ENCODE measurements around the gene CCDC148. TPM values are rescaled to one million over a fixed set of nuclear protein-coding genes. Genes with fewer than 3 reads are reported as not detected.
"Not testable (repeated sequence)": the region's sequence is repeated elsewhere in the genome, so short reads cannot be mapped to it uniquely, and the experiment has no call there.

Gene CCDC148
- total RNA-seq, 1 donor from 2014 or later: 2.4 TPM

DNA sequence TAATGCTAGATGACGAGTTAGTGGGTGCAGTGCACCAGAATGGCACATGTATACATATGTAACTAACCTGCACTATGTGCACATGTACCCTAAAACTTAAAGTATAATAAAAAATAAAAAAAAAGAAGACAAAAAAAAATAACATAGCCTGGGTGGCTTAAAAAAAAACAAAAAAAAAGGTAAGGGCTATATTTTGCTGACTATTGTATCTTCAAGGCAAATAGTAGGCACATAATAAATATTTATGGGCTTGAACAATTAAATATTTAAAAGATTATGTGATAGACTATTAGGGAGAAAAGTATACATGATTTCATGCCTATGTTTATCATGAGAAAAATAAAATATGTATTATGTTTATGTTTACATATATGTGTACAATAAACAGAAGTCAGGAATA, 99.4 kb downstream of the CCDC148 start:
- Mint-ChIP-seq H3K9me3 (ENCODE audit: unreplicated experiment) (peaks cover 10% of the 10 kb centered on the region), H3K27ac (ENCODE audit: unreplicated experiment) (no peak overlapping the region), H3K36me3 (ENCODE audit: low read depth, unreplicated experiment) (no peaks in the 10 kb centered on the region), H3K4me3 (ENCODE audit: unreplicated experiment) (no peak overlapping the region), H3K4me1 (ENCODE audit: low read depth, unreplicated experiment) (no peaks in the 10 kb centered on the region), H3K27me3 (ENCODE audit: low read depth, unreplicated experiment) (no peaks in the 10 kb centered on the region)
- Histone ChIP-seq H3K79me2 (ENCODE audit: insufficient read depth, low read length) (no peaks in the 10 kb centered on the region), H3K4me2 (ENCODE audit: low read length) (no peak overlapping the region), H3K4me3 (ENCODE audit: insufficient read depth, low read depth, low read length) (no peak overlapping the region), H3K4me1 (ENCODE audit: insufficient read depth, low read length) (peaks cover 3% of the 10 kb centered on the region), H2AFZ (ENCODE audit: low read depth, low read length) (no peak overlapping the region), H3K9ac (ENCODE audit: low read length) (no peak overlapping the region), H3K27me3 (ENCODE audit: insufficient read depth, low read length) (no peaks in the 10 kb centered on the region), H3K27ac (ENCODE audit: low read depth, low read length) (no peak overlapping the region), H3K9me3 (ENCODE audit: insufficient read depth, low read depth, low read length) (no peaks in the 10 kb centered on the region), H4K20me1 (ENCODE audit: insufficient read depth, low read length) (no peaks in the 10 kb centered on the region), H3K36me3 (ENCODE audit: insufficient read depth, low read length) (no peaks in the 10 kb centered on the region)
- DNase-seq (ENCODE audit: low read depth): no peak
- no peak for FAIRE-seq
- no peak for TF ChIP-seq EZH2 (IDR thresholded peaks at IDR 0.05; ENCODE audit: insufficient read depth, low read length)
- TF ChIP-seq CTCF (IDR thresholded peaks at IDR 0.05; ENCODE audit: insufficient read depth, low read depth, low read length): no peak

GRCh38 chr2:158351466-158351816, 105.1 kb downstream of the CCDC148 start:
- not testable (repeated sequence) for H3K4me3 ChIP-seq (ENCODE audit: insufficient read depth, low read depth, low read length); H3K79me2 ChIP-seq (ENCODE audit: insufficient read depth, low read length); H3K4me3 Mint-ChIP-seq (ENCODE audit: unreplicated experiment); H3K36me3 Mint-ChIP-seq (ENCODE audit: low read depth, unreplicated experiment); DNase-seq (ENCODE audit: low read depth); H3K36me3 ChIP-seq (ENCODE audit: insufficient read depth, low read length); H4K20me1 ChIP-seq (ENCODE audit: insufficient read depth, low read length); FAIRE-seq; H3K27ac ChIP-seq (ENCODE audit: low read depth, low read length); H3K27ac Mint-ChIP-seq (ENCODE audit: unreplicated experiment); H3K9ac ChIP-seq (ENCODE audit: low read length); H3K9me3 ChIP-seq (ENCODE audit: insufficient read depth, low read depth, low read length); H2AFZ ChIP-seq (ENCODE audit: low read depth, low read length); H3K9me3 Mint-ChIP-seq (ENCODE audit: unreplicated experiment); H3K27me3 ChIP-seq (ENCODE audit: insufficient read depth, low read length); H3K4me1 Mint-ChIP-seq (ENCODE audit: low read depth, unreplicated experiment); H3K27me3 Mint-ChIP-seq (ENCODE audit: low read depth, unreplicated experiment); H3K4me1 ChIP-seq (ENCODE audit: insufficient read depth, low read length); H3K4me2 ChIP-seq (ENCODE audit: low read length)

GRCh38 chr2:158350751-158351465, 105.6 kb downstream of the CCDC148 start:
- H3K4me1 Mint-ChIP-seq (ENCODE audit: low read depth, unreplicated experiment); H3K9me3 Mint-ChIP-seq (ENCODE audit: unreplicated experiment); H3K27me3 Mint-ChIP-seq (ENCODE audit: low read depth, unreplicated experiment); H3K27ac Mint-ChIP-seq (ENCODE audit: unreplicated experiment); H3K4me3 Mint-ChIP-seq (ENCODE audit: unreplicated experiment); H3K36me3 ChIP-seq (ENCODE audit: insufficient read depth, low read length); H3K4me1 ChIP-seq (ENCODE audit: insufficient read depth, low read length); H3K9ac ChIP-seq (ENCODE audit: low read length); DNase-seq (ENCODE audit: low read depth); H3K4me2 ChIP-seq (ENCODE audit: low read length); H3K4me3 ChIP-seq (ENCODE audit: insufficient read depth, low read depth, low read length); H3K9me3 ChIP-seq (ENCODE audit: insufficient read depth, low read depth, low read length); FAIRE-seq; H3K36me3 Mint-ChIP-seq (ENCODE audit: low read depth, unreplicated experiment); H3K27ac ChIP-seq (ENCODE audit: low read depth, low read length); H3K27me3 ChIP-seq (ENCODE audit: insufficient read depth, low read length); H4K20me1 ChIP-seq (ENCODE audit: insufficient read depth, low read length); H2AFZ ChIP-seq (ENCODE audit: low read depth, low read length); H3K79me2 ChIP-seq (ENCODE audit: insufficient read depth, low read length): not testable (repeated sequence)
